Mucosa of rectum (tissue), 2 donors: Measurements from ENCODE around the gene INTS6L.
"Not testable (repeated sequence)": the region's sequence is repeated elsewhere in the genome, so short reads cannot be mapped to it uniquely, and the experiment has no call there.

Source experiments
- H3K27ac ChIP-seq, 2 donors: one replicate each; pipeline ENCODE4 v1.7.0; 2013; ENCODE audit warnings: inconsistent platforms in 2 of 2, low read depth in 2 of 2, low read length in 2 of 2
- H3K27me3 ChIP-seq, 2 donors: one replicate each; pipeline ENCODE4 v1.7.0; 2013; ENCODE audit warnings: low read length in 2 of 2; ENCODE audit not compliant: control insufficient read depth in 2 of 2, insufficient read depth in 2 of 2
- H3K36me3 ChIP-seq, 2 donors: one replicate each; pipeline ENCODE4 v1.7.0; 2013; ENCODE audit warnings: low read length in 2 of 2; ENCODE audit not compliant: control insufficient read depth in 2 of 2, insufficient read depth in 2 of 2
- H3K4me1 ChIP-seq, 2 donors: one replicate each; pipeline ENCODE4 v1.7.0; 2013; ENCODE audit warnings: low read length in 2 of 2, mild to moderate bottlenecking in 1 of 2; ENCODE audit not compliant: control insufficient read depth in 2 of 2, insufficient read depth in 2 of 2
- H3K4me3 ChIP-seq, 2 donors: one replicate each; pipeline ENCODE4 v1.7.0; 2013; ENCODE audit warnings: low read length in 2 of 2
- H3K9ac ChIP-seq, 2 donors: one replicate each; pipeline ENCODE4 v1.7.0; 2013; ENCODE audit warnings: low read length in 2 of 2, low read depth in 1 of 2, mild to moderate bottlenecking in 1 of 2
- H3K9me3 ChIP-seq, 2 donors: one replicate each; pipeline ENCODE4 v1.7.0; 2013; ENCODE audit warnings: low read length in 2 of 2; ENCODE audit not compliant: control insufficient read depth in 2 of 2
- donor health status: healthy.
- donor health status: Normal muscosa, but diverticular disease.

INTS6L gene

DNA sequence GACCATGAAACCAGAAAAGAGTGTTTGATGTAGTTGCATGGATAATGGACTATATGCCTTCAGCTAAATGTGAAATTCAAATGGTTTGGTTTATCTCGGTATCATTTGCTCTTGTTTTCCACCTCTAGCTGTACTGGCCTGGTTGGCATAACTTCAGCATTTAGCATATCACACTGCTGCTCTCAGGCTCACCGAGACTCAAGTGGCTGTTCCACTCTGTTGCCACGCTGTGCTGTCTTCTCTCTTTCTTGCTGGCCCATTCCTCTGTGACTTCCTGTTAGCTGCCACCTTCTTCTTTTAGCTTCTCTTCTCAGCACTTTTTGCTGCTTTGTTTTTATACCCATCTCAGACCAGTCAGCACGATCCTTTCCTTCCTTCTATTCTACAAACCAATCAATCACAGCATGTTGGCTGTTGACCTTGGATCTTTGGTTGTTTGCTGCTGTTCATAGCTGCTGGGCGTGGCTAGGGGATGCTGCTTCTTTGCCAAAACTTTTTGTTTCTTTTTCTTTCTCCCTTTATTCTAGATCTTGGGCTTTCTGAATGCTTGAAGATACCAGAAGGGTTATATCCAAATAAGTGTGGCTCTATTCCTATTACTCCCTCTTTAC lies 24.0 kb downstream of the INTS6L start:
- peak overlapping the region in 1 of 2 donors; percentile 39 for H3K4me3 ChIP-seq
- H3K9me3 ChIP-seq: no peaks in the 10 kb centered on the region
- H3K4me1 ChIP-seq: peaks cover 5 to 7% of the 10 kb centered on the region in 2 donors
- no peaks in the 10 kb centered on the region for H3K27me3 ChIP-seq
- no peak overlapping the region for H3K9ac ChIP-seq
- H3K36me3 ChIP-seq: no peaks in the 10 kb centered on the region
- peak overlapping the region; percentile 5 to 33 for H3K27ac ChIP-seq

DNA sequence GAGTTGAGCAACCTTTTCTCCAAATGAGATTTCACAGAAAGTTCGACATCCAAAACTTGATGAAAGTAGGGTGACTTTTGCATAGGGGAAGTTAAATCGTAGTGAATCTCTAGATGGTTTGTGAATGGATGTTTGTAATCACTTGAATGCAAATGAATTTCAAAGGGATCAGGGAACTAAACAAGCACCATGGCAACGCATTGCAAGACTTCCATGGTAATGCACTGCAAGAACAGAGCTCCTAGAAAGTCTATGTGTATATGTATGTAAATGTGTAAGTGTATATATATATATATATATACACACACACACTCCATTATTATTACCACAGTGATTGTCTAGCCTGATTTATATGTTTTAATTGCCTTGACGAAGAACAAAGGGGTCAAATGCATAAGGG lies 27.3 kb downstream of the INTS6L start:
- no peaks in the 10 kb centered on the region for H3K27me3 ChIP-seq
- peaks cover 5 to 7% of the 10 kb centered on the region in 2 donors for H3K4me1 ChIP-seq
- no peaks in the 10 kb centered on the region for H3K36me3 ChIP-seq
- no peaks in the 10 kb centered on the region for H3K9me3 ChIP-seq
- no peak overlapping the region for H3K4me3 ChIP-seq
- no peak overlapping the region for H3K27ac ChIP-seq
- no peak overlapping the region for H3K9ac ChIP-seq

DNA sequence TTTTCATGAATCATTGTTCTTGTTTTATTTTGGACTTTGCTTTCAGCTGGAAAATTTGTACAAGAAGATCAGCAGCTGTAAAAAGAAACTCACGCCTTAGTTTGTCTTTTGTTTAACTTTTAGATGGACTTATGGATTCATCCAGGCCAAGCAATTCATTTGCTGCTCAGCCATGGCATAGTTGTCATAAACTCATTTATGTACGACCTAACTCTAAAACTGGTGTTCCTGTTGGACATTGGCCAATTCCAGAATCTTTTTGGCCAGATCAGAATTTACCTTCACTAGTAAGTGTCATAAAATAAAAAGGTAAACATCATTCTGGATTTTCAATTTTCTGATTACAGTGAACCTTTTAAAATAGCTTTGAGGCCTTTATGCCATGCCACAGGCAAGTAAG lies 29.1 kb downstream of the INTS6L start:
- Histone ChIP-seq H3K36me3 (no peaks in the 10 kb centered on the region), H3K4me3 (no peak overlapping the region), H3K4me1 (no peaks in the 10 kb centered on the region), H3K27ac (peak overlapping the region in 1 of 2 donors; percentile 2), H3K9ac (no peak overlapping the region), H3K9me3 (no peaks in the 10 kb centered on the region), H3K27me3 (no peaks in the 10 kb centered on the region)

DNA sequence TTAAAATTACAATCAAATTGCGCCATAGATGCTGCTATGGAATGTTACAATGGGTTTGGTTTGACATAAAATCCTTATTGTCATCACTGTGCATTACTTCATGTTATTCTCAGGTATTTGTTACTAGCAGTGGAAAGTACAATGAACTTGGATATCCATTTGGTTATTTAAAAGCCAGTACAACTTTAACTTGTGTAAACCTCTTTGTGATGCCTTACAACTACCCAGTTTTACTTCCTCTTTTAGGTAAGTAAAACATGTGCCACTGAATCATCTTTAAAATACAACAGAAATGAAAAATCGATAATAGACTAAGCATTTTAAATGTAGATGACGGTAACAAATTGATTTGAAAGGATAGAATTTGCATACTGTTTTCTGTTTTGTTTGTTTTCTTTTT lies 35.6 kb downstream of the INTS6L start:
- Histone ChIP-seq H3K27ac (no peak overlapping the region), H3K9me3 (no peaks in the 10 kb centered on the region), H3K9ac (no peak overlapping the region), H3K27me3 (no peaks in the 10 kb centered on the region), H3K36me3 (no peaks in the 10 kb centered on the region), H3K4me3 (no peak overlapping the region), H3K4me1 (no peaks in the 10 kb centered on the region)

DNA sequence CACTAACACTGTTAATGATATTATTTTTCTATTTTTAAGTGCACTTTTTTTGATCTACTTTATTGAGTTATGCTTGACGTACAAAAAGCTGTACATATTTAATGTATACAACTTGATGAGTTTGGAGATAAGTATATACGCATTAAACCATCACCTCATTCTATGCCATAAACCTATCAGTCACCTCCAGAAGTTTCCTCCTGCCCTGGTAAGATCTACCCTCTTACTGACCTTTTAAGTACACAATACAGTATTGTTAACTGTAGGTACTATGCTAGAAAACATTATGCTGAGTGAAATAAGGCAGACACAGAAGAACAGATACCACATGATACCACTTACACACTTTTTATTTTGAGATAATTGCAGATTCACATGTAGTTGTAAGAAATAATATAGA lies 36.9 kb downstream of the INTS6L start:
- H3K4me1 ChIP-seq: no peaks in the 10 kb centered on the region
- no peak overlapping the region for H3K9ac ChIP-seq

DNA sequence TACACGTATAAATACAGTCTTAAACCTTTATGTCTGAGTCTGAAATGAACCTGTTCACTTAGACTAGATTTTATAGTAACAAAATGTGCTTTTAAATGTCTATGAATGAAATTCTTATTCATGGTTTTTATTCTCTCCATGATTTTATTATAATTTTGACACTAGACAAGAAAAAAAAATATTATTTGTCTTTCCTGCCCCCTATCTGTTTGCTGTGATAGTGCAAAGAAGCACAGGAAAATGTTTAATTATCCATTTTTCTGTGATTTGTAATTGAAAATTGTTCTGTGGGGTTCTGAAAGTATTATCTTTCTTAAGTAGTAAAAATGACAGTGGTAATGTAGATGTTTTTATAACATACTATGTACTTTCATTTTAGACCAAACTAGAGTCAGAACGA lies 52.0 kb downstream of the INTS6L start:
- Histone ChIP-seq H3K36me3 (peaks cover 12 to 14% of the 10 kb centered on the region in 2 donors), H3K4me3 (no peak overlapping the region), H3K27ac (no peak overlapping the region), H3K27me3 (no peaks in the 10 kb centered on the region), H3K4me1 (no peaks in the 10 kb centered on the region), H3K9me3 (no peaks in the 10 kb centered on the region), H3K9ac (no peak overlapping the region)

More for the DNA sequence above, 36.9 kb downstream of the INTS6L start:
- Histone ChIP-seq H3K27ac (no peak overlapping the region), H3K9me3 (no peaks in the 10 kb centered on the region), H3K36me3 (no peaks in the 10 kb centered on the region), H3K4me3 (no peak overlapping the region), H3K27me3 (no peaks in the 10 kb centered on the region)

DNA sequence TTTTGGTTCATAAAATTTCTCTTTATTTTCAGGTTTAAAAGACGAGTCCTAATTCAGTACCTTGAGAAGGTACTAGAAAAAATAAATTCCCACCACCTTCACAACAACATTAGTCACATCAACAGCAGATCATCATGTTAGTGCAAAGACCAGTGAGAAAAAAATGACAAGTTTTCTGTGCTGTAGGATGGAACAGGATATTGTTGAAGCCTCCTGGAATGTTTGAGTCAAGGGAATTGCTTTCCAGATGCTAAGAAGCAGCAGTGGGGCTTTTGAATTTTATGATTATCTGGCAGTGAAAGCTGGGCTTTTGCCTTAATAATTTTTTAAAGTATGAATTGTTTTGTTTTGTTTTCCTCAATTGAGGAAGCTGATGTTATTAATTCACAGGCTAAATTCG lies 61.0 kb downstream of the INTS6L start:
- Histone ChIP-seq H3K27me3 (no peaks in the 10 kb centered on the region), H3K36me3 (peaks cover 8 to 11% of the 10 kb centered on the region in 2 donors), H3K4me3 (no peak overlapping the region)

DNA sequence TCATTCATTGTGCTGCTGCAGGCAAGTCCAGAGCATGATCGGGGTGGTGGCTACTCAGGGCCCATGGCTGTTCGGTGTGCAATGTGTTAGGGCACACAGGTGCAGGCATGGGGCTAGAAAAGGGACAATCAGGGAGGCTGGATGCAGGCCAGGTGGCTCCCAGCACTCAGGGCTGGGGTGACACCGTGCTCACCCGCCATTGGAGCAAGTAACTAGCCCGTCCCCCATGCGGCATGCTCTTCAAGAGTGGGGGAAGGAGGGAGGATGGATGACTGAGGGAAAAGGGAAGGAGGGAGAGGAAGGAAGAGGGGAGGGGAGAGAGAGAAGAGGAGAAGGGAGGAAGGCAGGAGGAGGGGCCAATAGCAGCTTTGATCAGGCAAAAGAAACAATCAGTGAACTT lies 64.7 kb downstream of the INTS6L start:
- Histone ChIP-seq H3K4me1 (no peaks in the 10 kb centered on the region), H3K27ac (no peak overlapping the region), H3K36me3 (peaks cover 0 to 5% of the 10 kb centered on the region in 2 donors), H3K4me3 (no peak overlapping the region), H3K9me3 (no peaks in the 10 kb centered on the region), H3K27me3 (no peaks in the 10 kb centered on the region), H3K9ac (no peak overlapping the region)

More for the DNA sequence above, 61.0 kb downstream of the INTS6L start:
- Histone ChIP-seq H3K27ac (no peak overlapping the region), H3K9ac (no peak overlapping the region), H3K4me1 (no peaks in the 10 kb centered on the region), H3K9me3 (no peaks in the 10 kb centered on the region)

DNA sequence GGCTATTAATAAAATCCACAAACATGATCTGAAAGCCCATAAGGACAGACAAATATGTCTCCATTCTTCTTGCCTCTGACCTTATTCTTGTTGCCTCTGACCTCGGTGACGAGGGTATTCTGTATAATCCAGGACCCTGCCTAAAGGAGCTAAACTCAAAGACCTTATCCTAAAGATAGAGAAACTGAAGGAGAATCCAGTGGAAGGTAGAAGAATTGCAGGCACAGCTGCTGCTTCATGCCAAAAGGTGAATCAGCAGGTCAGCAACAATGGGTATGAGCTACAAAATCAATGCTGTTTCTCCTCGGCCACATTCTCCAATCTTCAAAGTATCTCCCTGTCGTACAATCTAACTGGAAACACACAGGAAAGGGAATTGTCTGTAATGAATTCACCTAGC lies 71.4 kb downstream of the INTS6L start:
- no peak overlapping the region for H3K27ac ChIP-seq
- H3K4me1 ChIP-seq: no peaks in the 10 kb centered on the region
- H3K4me3 ChIP-seq: no peak overlapping the region
- H3K9ac ChIP-seq: no peak overlapping the region
- no peaks in the 10 kb centered on the region for H3K9me3 ChIP-seq
- H3K36me3 ChIP-seq: no peaks in the 10 kb centered on the region
- no peaks in the 10 kb centered on the region for H3K27me3 ChIP-seq

DNA sequence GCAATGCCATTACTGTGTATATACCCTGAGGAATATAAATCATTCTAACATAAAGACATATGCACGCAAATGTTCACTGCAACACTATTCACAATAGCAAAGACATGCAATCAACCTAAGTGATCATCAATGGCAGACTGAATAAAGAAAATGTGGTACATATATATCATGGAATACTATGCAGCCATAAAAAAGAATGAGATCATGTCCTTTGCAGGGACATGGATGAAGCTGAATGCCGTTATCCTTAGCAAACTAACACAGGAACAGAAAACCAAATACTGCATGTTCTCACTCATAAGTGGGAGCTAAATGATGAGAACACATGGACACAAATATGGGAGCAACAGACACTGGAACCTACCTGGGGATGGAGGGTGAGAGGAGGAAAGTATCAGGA lies 73.6 kb downstream of the INTS6L start:
- H3K9ac ChIP-seq, H3K4me1 ChIP-seq, H3K27ac ChIP-seq, H3K36me3 ChIP-seq, H3K4me3 ChIP-seq, H3K27me3 ChIP-seq, H3K9me3 ChIP-seq: not testable (repeated sequence)

DNA sequence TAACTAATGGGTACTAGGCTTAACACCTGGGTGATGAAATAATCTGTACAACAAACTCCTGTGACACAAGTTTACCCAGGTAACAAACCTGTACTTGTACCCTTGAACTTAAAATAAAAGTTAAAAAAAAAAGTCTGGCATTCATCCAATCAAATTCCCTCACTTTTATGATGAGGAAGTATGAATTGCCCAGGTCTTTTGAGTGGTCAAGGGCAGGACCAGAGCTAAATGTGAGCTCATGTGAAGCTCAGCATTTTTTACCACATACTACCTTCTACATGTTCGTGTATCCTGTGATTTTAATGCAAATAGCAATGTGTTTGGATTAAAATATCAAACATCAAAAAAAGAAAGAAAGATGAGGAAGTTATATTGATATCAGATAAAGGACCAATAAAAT lies 74.0 kb downstream of the INTS6L start:
- H3K9ac ChIP-seq, H3K4me1 ChIP-seq, H3K9me3 ChIP-seq, H3K27ac ChIP-seq, H3K36me3 ChIP-seq, H3K4me3 ChIP-seq, H3K27me3 ChIP-seq: not testable (repeated sequence)
